GM12875 (cell line): ENCODE measurements around the gene LARP4B.

ENCODE experiments used
- H3K4me3 ChIP-seq: one replicate; pipeline ENCODE4 v1.5.1; 2011; ENCODE audit warnings: low read depth, low read length, control low read depth
- CTCF ChIP-seq: IDR thresholded peaks from 2 replicates; pipeline ENCODE4 v1.5.1; 2011; ENCODE audit warnings: low read depth, mild to moderate bottlenecking, control low read depth, inconsistent platforms, low read length, moderate library complexity, borderline replicate concordance; ENCODE audit not compliant: insufficient read depth

LARP4B gene

GRCh38 chr10:836782-837181 is 94.7 kb downstream of the LARP4B start:
- no peak for TF ChIP-seq CTCF
- H3K4me3 ChIP-seq, result no peak overlapping the region

GRCh38 chr10:834493-834892 is 97.0 kb downstream of the LARP4B start:
- H3K4me3 ChIP-seq, result no peak overlapping the region
- TF ChIP-seq CTCF, result no peak

GRCh38 chr10:829241-829640 is 102.3 kb downstream of the LARP4B start:
- TF ChIP-seq CTCF, result no peak
- H3K4me3 ChIP-seq, result no peak overlapping the region

- no peak overlapping the region for H3K4me3 ChIP-seq
- no peak for TF ChIP-seq CTCF
Observed at GRCh38 chr10:828191-828590, 103.3 kb downstream of the LARP4B start.

GRCh38 chr10:824946-825345 is 106.6 kb downstream of the LARP4B start:
- H3K4me3 ChIP-seq, result no peak overlapping the region
- no peak for TF ChIP-seq CTCF

- no peak for TF ChIP-seq CTCF
- H3K4me3 ChIP-seq, result no peak overlapping the region
Observed at GRCh38 chr10:824497-824896, 107.0 kb downstream of the LARP4B start.

- no peak overlapping the region for H3K4me3 ChIP-seq
- no peak for TF ChIP-seq CTCF
Observed at GRCh38 chr10:822661-823367, 108.7 kb downstream of the LARP4B start.
